Panc1 (cell line): ENCODE data around the gene HYAL1. TPM values are rescaled to one million over a fixed set of nuclear protein-coding genes. Genes with fewer than 3 reads are reported as not detected.

Experiments
- ATAC-seq: fragments of 200-7000 bp; cut with Tn5 transposase; 2 replicates; pipeline ENCODE4 v1.9.1; 2020; ENCODE audit warnings: mild to moderate bottlenecking, moderate library complexity
- BruUV-seq: library from RNA; stranded (reverse); fragments of 400-500 nt; replicated peaks from 2 replicates; lab custom pipeline; 2021; lab: Mats Ljungman, UMichigan
- CTCF ChIA-PET: fragments of 300-600 bp; sonication (Branson Sonifier 250); formaldehyde crosslinking; loops from one replicate; lab custom pipeline; 2022; ENCODE audit warnings: antibody characterized with exemption; lab: Charles Lee
- POLR2A ChIA-PET: fragments of 300-600 bp; sonication (Branson Sonifier 250); formaldehyde crosslinking; loops from one replicate; lab custom pipeline; 2022; ENCODE audit warnings: antibody characterized with exemption; lab: Charles Lee
- DNase-seq: peaks from one replicate; pipeline ENCODE4 v3.0.0-alpha.2; 2010; ENCODE audit warnings: low read depth, low spot score
- H3K27ac ChIP-seq: 2 replicates; pipeline ENCODE4 v1.5.1; 2011; ENCODE audit warnings: mild to moderate bottlenecking, low read length, inconsistent platforms
- H3K27me3 ChIP-seq: fragments of 200-500 bp; sonication (Bioruptor generic); 2 replicates; pipeline ENCODE4 v1.6.0; 2014; ENCODE audit warnings: low read length, inconsistent platforms; ENCODE audit not compliant: control insufficient read depth, insufficient read depth
- H3K36me3 ChIP-seq: fragments of 200-500 bp; sonication (Bioruptor generic); 2 replicates; pipeline ENCODE4 v1.5.1; 2014; ENCODE audit warnings: inconsistent platforms, mild to moderate bottlenecking, low read length, moderate library complexity; ENCODE audit not compliant: control insufficient read depth, insufficient read depth
- H3K4me1 ChIP-seq: 2 replicates; pipeline ENCODE4 v1.5.1; 2011; ENCODE audit warnings: inconsistent platforms, mild to moderate bottlenecking, low read length, moderate library complexity; ENCODE audit not compliant: control insufficient read depth, insufficient read depth
- H3K4me3 ChIP-seq, 2 experiments: 2 replicates each; pipeline ENCODE4 v1.5.1; 2011 to 2012; ENCODE audit warnings: low read depth in 2 of 2, low read length in 2 of 2, mild to moderate bottlenecking in 2 of 2, inconsistent platforms in 1 of 2, moderate library complexity in 1 of 2
- H3K9me3 ChIP-seq: fragments of 200-500 bp; sonication (Bioruptor generic); 2 replicates; pipeline ENCODE4 v1.5.1; 2014; ENCODE audit warnings: low read depth, mild to moderate bottlenecking, inconsistent platforms, low read length, moderate library complexity; ENCODE audit not compliant: control insufficient read depth, insufficient read depth
- POLR2AphosphoS5 ChIP-seq: IDR thresholded peaks from 2 replicates; pipeline ENCODE4 v1.6.1; 2012; ENCODE audit warnings: mild to moderate bottlenecking, low read depth, low read length, moderate library complexity
- SIN3A ChIP-seq: IDR thresholded peaks from 2 replicates; pipeline ENCODE4 v1.6.1; 2012; ENCODE audit warnings: low read depth, mild to moderate bottlenecking, low read length, moderate library complexity, borderline replicate concordance; ENCODE audit not compliant: insufficient read depth
- TCF7L2 ChIP-seq: IDR thresholded peaks from 2 replicates; pipeline ENCODE4 v1.6.1; 2011; ENCODE audit warnings: mild to moderate bottlenecking, low read depth, low read length, inconsistent platforms
- in situ Hi-C: cut with HindIII; loops from 2 replicates; pipeline ENCODE4 v1.10.0; 2016; ENCODE audit warnings: low sequenced_read_pairs, low pct_unique_long_range_greater_than_20kb
- intact Hi-C: fragments of 100-400 bp; cut with micrococcal nuclease; formaldehyde crosslinking; loops from one replicate; pipeline ENCODE4 v1.10.0; 2022; ENCODE audit not compliant: unreplicated experiment
- total RNA-seq: library from RNA; stranded (reverse); gene quantifications from one replicate; pipeline ENCODE4 v1.2.1, GENCODE V29; 2021; ENCODE audit not compliant: unreplicated experiment
- TF ChIP-seq, protein P1 (sequence below), 2 experiments: IDR thresholded peaks; 2 replicates each; pipeline ENCODE4 v1.6.1; 2011 to 2012; ENCODE audit warnings: low read depth in 2 of 2, control low read depth in 1 of 2, low read length in 1 of 2, mild to moderate bottlenecking in 1 of 2, moderate library complexity in 1 of 2; ENCODE audit not compliant: insufficient read depth in 1 of 2
- TF ChIP-seq, protein P2 (sequence below): fragments of 450-650 bp; IDR thresholded peaks from 2 replicates; pipeline ENCODE4 v1.5.1; 2017; ENCODE audit warnings: mild to moderate bottlenecking

HYAL1 gene
- total RNA-seq, 1 experiment from 2014 or later, result 0.18 TPM

DNA sequence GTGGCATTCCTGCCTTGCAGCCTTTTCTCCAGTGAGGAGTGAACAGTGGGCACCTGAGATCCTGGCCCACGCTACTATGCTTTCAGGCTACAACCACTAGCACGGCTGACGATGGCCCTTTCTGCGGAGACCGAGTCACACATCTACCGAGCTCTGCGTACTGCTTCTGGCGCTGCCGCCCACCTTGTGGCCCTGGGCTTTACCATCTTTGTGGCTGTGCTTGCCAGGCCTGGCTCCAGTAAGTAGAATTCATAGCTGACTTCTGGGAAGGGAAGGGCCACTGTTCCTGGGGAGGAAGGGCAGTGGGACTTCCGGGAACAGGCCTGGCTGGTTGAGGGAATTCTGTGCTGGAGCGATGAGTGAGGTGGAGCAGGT, 47.9 kb upstream of the HYAL1 start:
- ChIA-PET CTCF (interaction anchor here (0.6 kb wide), 1 partner anchor 187 kb away, joined by 5 read pairs; no protein-coding TSS in a partner anchor), POLR2A (no interaction called here)
- peaks cover 2% of the 10 kb centered on the region; the same call in 1 of the 2 replicates for H3K36me3 ChIP-seq
- TF ChIP-seq, protein P1, sequence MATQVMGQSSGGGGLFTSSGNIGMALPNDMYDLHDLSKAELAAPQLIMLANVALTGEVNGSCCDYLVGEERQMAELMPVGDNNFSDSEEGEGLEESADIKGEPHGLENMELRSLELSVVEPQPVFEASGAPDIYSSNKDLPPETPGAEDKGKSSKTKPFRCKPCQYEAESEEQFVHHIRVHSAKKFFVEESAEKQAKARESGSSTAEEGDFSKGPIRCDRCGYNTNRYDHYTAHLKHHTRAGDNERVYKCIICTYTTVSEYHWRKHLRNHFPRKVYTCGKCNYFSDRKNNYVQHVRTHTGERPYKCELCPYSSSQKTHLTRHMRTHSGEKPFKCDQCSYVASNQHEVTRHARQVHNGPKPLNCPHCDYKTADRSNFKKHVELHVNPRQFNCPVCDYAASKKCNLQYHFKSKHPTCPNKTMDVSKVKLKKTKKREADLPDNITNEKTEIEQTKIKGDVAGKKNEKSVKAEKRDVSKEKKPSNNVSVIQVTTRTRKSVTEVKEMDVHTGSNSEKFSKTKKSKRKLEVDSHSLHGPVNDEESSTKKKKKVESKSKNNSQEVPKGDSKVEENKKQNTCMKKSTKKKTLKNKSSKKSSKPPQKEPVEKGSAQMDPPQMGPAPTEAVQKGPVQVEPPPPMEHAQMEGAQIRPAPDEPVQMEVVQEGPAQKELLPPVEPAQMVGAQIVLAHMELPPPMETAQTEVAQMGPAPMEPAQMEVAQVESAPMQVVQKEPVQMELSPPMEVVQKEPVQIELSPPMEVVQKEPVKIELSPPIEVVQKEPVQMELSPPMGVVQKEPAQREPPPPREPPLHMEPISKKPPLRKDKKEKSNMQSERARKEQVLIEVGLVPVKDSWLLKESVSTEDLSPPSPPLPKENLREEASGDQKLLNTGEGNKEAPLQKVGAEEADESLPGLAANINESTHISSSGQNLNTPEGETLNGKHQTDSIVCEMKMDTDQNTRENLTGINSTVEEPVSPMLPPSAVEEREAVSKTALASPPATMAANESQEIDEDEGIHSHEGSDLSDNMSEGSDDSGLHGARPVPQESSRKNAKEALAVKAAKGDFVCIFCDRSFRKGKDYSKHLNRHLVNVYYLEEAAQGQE (IDR thresholded peaks at IDR 0.05; ENCODE audit: insufficient read depth in 1 of 2, low read depth in 2 of 2, low read length in 1 of 2), result no peak
- TF ChIP-seq POLR2AphosphoS5 (no peak), SIN3A (no peak), TCF7L2 (no peak)
- TF ChIP-seq, protein P2, sequence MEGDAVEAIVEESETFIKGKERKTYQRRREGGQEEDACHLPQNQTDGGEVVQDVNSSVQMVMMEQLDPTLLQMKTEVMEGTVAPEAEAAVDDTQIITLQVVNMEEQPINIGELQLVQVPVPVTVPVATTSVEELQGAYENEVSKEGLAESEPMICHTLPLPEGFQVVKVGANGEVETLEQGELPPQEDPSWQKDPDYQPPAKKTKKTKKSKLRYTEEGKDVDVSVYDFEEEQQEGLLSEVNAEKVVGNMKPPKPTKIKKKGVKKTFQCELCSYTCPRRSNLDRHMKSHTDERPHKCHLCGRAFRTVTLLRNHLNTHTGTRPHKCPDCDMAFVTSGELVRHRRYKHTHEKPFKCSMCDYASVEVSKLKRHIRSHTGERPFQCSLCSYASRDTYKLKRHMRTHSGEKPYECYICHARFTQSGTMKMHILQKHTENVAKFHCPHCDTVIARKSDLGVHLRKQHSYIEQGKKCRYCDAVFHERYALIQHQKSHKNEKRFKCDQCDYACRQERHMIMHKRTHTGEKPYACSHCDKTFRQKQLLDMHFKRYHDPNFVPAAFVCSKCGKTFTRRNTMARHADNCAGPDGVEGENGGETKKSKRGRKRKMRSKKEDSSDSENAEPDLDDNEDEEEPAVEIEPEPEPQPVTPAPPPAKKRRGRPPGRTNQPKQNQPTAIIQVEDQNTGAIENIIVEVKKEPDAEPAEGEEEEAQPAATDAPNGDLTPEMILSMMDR, result no peak
- peaks cover 6% of the 10 kb centered on the region for H3K4me1 ChIP-seq
- no peak for DNase-seq
- ATAC-seq, result peak; percentile 12
- in situ Hi-C loops, result no loop called here
- intact Hi-C loops, result no loop called here
- peak overlapping the region; percentile 75 to 80 for H3K4me3 ChIP-seq
- BruUV-seq, result no TSS peak
- H3K9me3 ChIP-seq, result no peaks in the 10 kb centered on the region
- no peaks in the 10 kb centered on the region for H3K27me3 ChIP-seq
- peak overlapping the region; percentile 89 for H3K27ac ChIP-seq

DNA sequence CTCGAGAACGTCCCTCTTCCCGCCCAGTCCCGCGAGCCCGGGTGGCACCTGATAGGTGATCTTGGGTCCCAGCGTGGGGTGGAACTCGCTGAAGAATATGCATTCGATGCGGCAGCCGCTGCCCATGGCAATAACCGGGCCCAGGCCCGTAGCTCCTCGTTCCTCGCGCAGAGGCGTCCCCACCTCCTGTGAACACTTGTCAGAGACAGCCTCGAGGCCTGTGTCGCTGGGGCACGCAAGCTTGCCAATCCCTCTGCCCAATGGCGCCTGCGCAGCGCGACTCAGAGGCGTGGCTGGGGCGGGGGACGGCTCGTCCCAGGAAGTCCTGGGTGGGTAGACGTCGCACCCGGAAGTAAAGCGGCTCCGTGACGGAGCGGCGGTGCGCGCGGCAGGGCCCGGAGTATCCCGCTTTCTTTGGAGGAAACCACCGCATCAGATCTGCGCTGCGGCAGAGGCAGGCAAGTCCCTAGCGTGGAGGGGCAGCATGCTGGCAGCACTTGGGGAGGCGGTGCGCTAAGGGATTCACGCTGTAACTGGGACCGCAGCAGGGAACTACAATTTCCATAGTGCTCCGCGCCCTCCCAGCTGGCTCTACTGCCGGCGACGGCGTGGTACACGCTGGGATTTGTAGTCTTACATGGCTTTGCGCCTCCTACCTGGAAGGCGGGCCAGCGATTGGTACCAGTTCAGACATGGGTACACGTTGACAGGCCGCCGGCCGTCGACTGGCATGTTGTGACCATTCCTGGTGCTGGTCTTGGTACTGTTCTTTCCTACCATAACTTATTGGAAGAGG, 47.4 kb upstream of the HYAL1 start, which contains the start of the genes CYB561D2 and NPRL2:
Gene CYB561D2 (plus strand): TSS at position 336 of the 796 bp plus-strand sequence. CDS start 572 bp downstream, outside the sequence.
Gene NPRL2 (minus strand): TSS at position 249 of the 796 bp plus-strand sequence. CDS start 123 bp downstream, at position 126.
- H3K36me3 ChIP-seq, result peaks cover 2% of the 10 kb centered on the region; the same call in 1 of the 2 replicates
- H3K27me3 ChIP-seq, result no peaks in the 10 kb centered on the region
- peaks cover 6% of the 10 kb centered on the region for H3K4me1 ChIP-seq
- intact Hi-C loops, result no loop called here
- DNase-seq (peak; percentile 67), ATAC-seq (peak; percentile 95)
- ChIA-PET POLR2A (no interaction called here), CTCF (interaction anchor here (0.5 to 0.6 kb wide), 3 partner anchors 17 to 187 kb away, joined by 3 to 5 read pairs (median 3); no protein-coding TSS in a partner anchor)
- H3K27ac ChIP-seq, result peak within 1 kb of the TSS; percentile 89
- in situ Hi-C loops, result no loop called here
- TF ChIP-seq, protein P1 (IDR thresholded peaks at IDR 0.05; ENCODE audit: insufficient read depth in 1 of 2, low read depth in 2 of 2, low read length in 1 of 2), result no peak
- peak; percentile 68 for TF ChIP-seq POLR2AphosphoS5
- H3K9me3 ChIP-seq, result no peaks in the 10 kb centered on the region
- peak within 1 kb of the TSS; percentile 75 to 80 for H3K4me3 ChIP-seq
- BruUV-seq, result TSS peak; percentile 46
